ENCODE results near the gene GATA6. TPM values are rescaled to one million over a fixed set of nuclear protein-coding genes. Genes with fewer than 3 reads are reported as not detected.
"Not testable (repeated sequence)": the region's sequence is repeated elsewhere in the genome, so short reads cannot be mapped to it uniquely, and the experiment has no call there.

The GATA6 gene
- total RNA-seq, 2 experiments from 2014 or later = not detected

GRCh38 chr18:22188559-22189267 is 19.3 kb downstream of the GATA6 start:
- Mint-ChIP-seq H3K4me1 (ENCODE audit: low read depth) (no peaks in the 10 kb centered on the region), H3K27ac (no peak overlapping the region), H3K27me3 (ENCODE audit: low read depth) (peaks cover 14% of the 10 kb centered on the region), H3K9me3 (ENCODE audit: insufficient read depth) (no peaks in the 10 kb centered on the region), H3K4me3 (no peak overlapping the region), H3K36me3 (ENCODE audit: low read depth) (no peaks in the 10 kb centered on the region)
- POLR2A ChIA-PET = no interaction called here
- DNase-seq = no peak
- ATAC-seq = no peak
- CTCF ChIA-PET = no interaction called here

GRCh38 chr18:22189449-22190166 is 20.2 kb downstream of the GATA6 start:
- no peak overlapping the region for H3K4me3 Mint-ChIP-seq
- ATAC-seq (no peak), DNase-seq (no peak)
- H3K4me1 Mint-ChIP-seq (ENCODE audit: low read depth) = no peaks in the 10 kb centered on the region
- H3K27ac Mint-ChIP-seq = no peak overlapping the region
- ChIA-PET CTCF (no interaction called here), POLR2A (no interaction called here)
- no peaks in the 10 kb centered on the region for H3K9me3 Mint-ChIP-seq (ENCODE audit: insufficient read depth)
- H3K36me3 Mint-ChIP-seq (ENCODE audit: low read depth) = no peaks in the 10 kb centered on the region
- peaks cover 14% of the 10 kb centered on the region for H3K27me3 Mint-ChIP-seq (ENCODE audit: low read depth)

GRCh38 chr18:22191346-22191695 is 21.9 kb downstream of the GATA6 start:
- POLR2A ChIA-PET = no interaction called here
- CTCF ChIA-PET = no interaction called here

GRCh38 chr18:22191923-22192322 is 22.5 kb downstream of the GATA6 start:
- Mint-ChIP-seq H3K27me3 (ENCODE audit: low read depth) (peaks cover 11% of the 10 kb centered on the region), H3K36me3 (ENCODE audit: low read depth) (no peaks in the 10 kb centered on the region), H3K9me3 (ENCODE audit: insufficient read depth) (no peaks in the 10 kb centered on the region), H3K27ac (no peak overlapping the region), H3K4me1 (ENCODE audit: low read depth) (no peaks in the 10 kb centered on the region), H3K4me3 (no peak overlapping the region)
- ChIA-PET POLR2A (no interaction called here), CTCF (no interaction called here)
- DNase-seq (no peak), ATAC-seq (no peak)

More at GRCh38 chr18:22191346-22191695, 21.9 kb downstream of the GATA6 start:
- Mint-ChIP-seq H3K9me3 (ENCODE audit: insufficient read depth) (no peaks in the 10 kb centered on the region), H3K27me3 (ENCODE audit: low read depth) (peaks cover 11% of the 10 kb centered on the region), H3K27ac (no peak overlapping the region), H3K4me3 (no peak overlapping the region), H3K36me3 (ENCODE audit: low read depth) (no peaks in the 10 kb centered on the region), H3K4me1 (ENCODE audit: low read depth) (no peaks in the 10 kb centered on the region)
- no peak for ATAC-seq
- no peak for DNase-seq

GRCh38 chr18:22193466-22193865 is 24.1 kb downstream of the GATA6 start:
- Mint-ChIP-seq H3K9me3 (ENCODE audit: insufficient read depth) (no peaks in the 10 kb centered on the region), H3K4me1 (ENCODE audit: low read depth) (no peaks in the 10 kb centered on the region), H3K4me3 (no peak overlapping the region), H3K36me3 (ENCODE audit: low read depth) (no peaks in the 10 kb centered on the region), H3K27me3 (ENCODE audit: low read depth) (peaks cover 11% of the 10 kb centered on the region), H3K27ac (no peak overlapping the region)
- ATAC-seq = no peak
- DNase-seq = no peak
- POLR2A ChIA-PET = no interaction called here
- CTCF ChIA-PET = no interaction called here

GRCh38 chr18:22194151-22194598 is 24.8 kb downstream of the GATA6 start:
- POLR2A ChIA-PET = no interaction called here
- ATAC-seq = no peak
- no peak for DNase-seq
- no peaks in the 10 kb centered on the region for H3K36me3 Mint-ChIP-seq (ENCODE audit: low read depth)
- H3K4me1 Mint-ChIP-seq (ENCODE audit: low read depth) = no peaks in the 10 kb centered on the region
- peaks cover 11% of the 10 kb centered on the region for H3K27me3 Mint-ChIP-seq (ENCODE audit: low read depth)
- CTCF ChIA-PET = no interaction called here
- H3K27ac Mint-ChIP-seq = no peak overlapping the region
- H3K9me3 Mint-ChIP-seq (ENCODE audit: insufficient read depth) = no peaks in the 10 kb centered on the region
- H3K4me3 Mint-ChIP-seq = no peak overlapping the region

- ATAC-seq (no peak), DNase-seq (no peak)
- CTCF ChIA-PET = no interaction called here
- Mint-ChIP-seq H3K27me3 (ENCODE audit: low read depth) (peaks cover 10% of the 10 kb centered on the region), H3K4me1 (ENCODE audit: low read depth) (no peaks in the 10 kb centered on the region), H3K4me3 (no peak overlapping the region), H3K9me3 (ENCODE audit: insufficient read depth) (no peaks in the 10 kb centered on the region), H3K36me3 (ENCODE audit: low read depth) (no peaks in the 10 kb centered on the region), H3K27ac (no peak overlapping the region)
- POLR2A ChIA-PET = no interaction called here
Measured at GRCh38 chr18:22195052-22195451, 25.7 kb downstream of the GATA6 start.

GRCh38 chr18:22196943-22197342 is 27.6 kb downstream of the GATA6 start:
- DNase-seq; H3K4me3 Mint-ChIP-seq; H3K9me3 Mint-ChIP-seq (ENCODE audit: insufficient read depth); CTCF ChIA-PET; ATAC-seq; POLR2A ChIA-PET; H3K27ac Mint-ChIP-seq; H3K27me3 Mint-ChIP-seq (ENCODE audit: low read depth); H3K36me3 Mint-ChIP-seq (ENCODE audit: low read depth); H3K4me1 Mint-ChIP-seq (ENCODE audit: low read depth): not testable (repeated sequence)

- POLR2A ChIA-PET = no interaction called here
- H3K27me3 Mint-ChIP-seq (ENCODE audit: low read depth) = peaks cover 2% of the 10 kb centered on the region
- H3K4me3 Mint-ChIP-seq = no peak overlapping the region
- CTCF ChIA-PET = no interaction called here
- H3K36me3 Mint-ChIP-seq (ENCODE audit: low read depth) = no peaks in the 10 kb centered on the region
- H3K4me1 Mint-ChIP-seq (ENCODE audit: low read depth) = no peaks in the 10 kb centered on the region
- H3K27ac Mint-ChIP-seq = no peak overlapping the region
- DNase-seq = no peak
- no peaks in the 10 kb centered on the region for H3K9me3 Mint-ChIP-seq (ENCODE audit: insufficient read depth)
- ATAC-seq = no peak
Measured at GRCh38 chr18:22197668-22198067, 28.3 kb downstream of the GATA6 start.

GRCh38 chr18:22198163-22198562 is 28.8 kb downstream of the GATA6 start:
- Mint-ChIP-seq H3K9me3 (ENCODE audit: insufficient read depth) (no peaks in the 10 kb centered on the region), H3K4me3 (no peak overlapping the region), H3K36me3 (ENCODE audit: low read depth) (no peaks in the 10 kb centered on the region), H3K27ac (no peak overlapping the region), H3K4me1 (ENCODE audit: low read depth) (no peaks in the 10 kb centered on the region), H3K27me3 (ENCODE audit: low read depth) (peaks cover 4% of the 10 kb centered on the region)
- CTCF ChIA-PET = no interaction called here
- POLR2A ChIA-PET = no interaction called here
- ATAC-seq = no peak
- no peak for DNase-seq

- H3K27me3 Mint-ChIP-seq (ENCODE audit: low read depth) = peaks cover 7% of the 10 kb centered on the region
- no peaks in the 10 kb centered on the region for H3K36me3 Mint-ChIP-seq (ENCODE audit: low read depth)
- no peaks in the 10 kb centered on the region for H3K4me1 Mint-ChIP-seq (ENCODE audit: low read depth)
- ChIA-PET POLR2A (no interaction called here), CTCF (no interaction called here)
- H3K27ac Mint-ChIP-seq = no peak overlapping the region
- ATAC-seq (no peak), DNase-seq (no peak)
- H3K4me3 Mint-ChIP-seq = no peak overlapping the region
- no peaks in the 10 kb centered on the region for H3K9me3 Mint-ChIP-seq (ENCODE audit: insufficient read depth)
Measured at GRCh38 chr18:22199005-22199404, 29.6 kb downstream of the GATA6 start.

- Mint-ChIP-seq H3K9me3 (ENCODE audit: insufficient read depth) (no peaks in the 10 kb centered on the region), H3K36me3 (ENCODE audit: low read depth) (no peaks in the 10 kb centered on the region), H3K4me1 (ENCODE audit: low read depth) (no peaks in the 10 kb centered on the region), H3K27ac (no peak overlapping the region), H3K27me3 (ENCODE audit: low read depth) (peaks cover 7% of the 10 kb centered on the region), H3K4me3 (no peak overlapping the region)
- CTCF ChIA-PET = no interaction called here
- no peak for DNase-seq
- POLR2A ChIA-PET = no interaction called here
- no peak for ATAC-seq
Measured at GRCh38 chr18:22200611-22201225, 31.3 kb downstream of the GATA6 start.
